Measurements from ENCODE around the gene HAVCR1.

- TF ChIP-seq, protein P1, sequence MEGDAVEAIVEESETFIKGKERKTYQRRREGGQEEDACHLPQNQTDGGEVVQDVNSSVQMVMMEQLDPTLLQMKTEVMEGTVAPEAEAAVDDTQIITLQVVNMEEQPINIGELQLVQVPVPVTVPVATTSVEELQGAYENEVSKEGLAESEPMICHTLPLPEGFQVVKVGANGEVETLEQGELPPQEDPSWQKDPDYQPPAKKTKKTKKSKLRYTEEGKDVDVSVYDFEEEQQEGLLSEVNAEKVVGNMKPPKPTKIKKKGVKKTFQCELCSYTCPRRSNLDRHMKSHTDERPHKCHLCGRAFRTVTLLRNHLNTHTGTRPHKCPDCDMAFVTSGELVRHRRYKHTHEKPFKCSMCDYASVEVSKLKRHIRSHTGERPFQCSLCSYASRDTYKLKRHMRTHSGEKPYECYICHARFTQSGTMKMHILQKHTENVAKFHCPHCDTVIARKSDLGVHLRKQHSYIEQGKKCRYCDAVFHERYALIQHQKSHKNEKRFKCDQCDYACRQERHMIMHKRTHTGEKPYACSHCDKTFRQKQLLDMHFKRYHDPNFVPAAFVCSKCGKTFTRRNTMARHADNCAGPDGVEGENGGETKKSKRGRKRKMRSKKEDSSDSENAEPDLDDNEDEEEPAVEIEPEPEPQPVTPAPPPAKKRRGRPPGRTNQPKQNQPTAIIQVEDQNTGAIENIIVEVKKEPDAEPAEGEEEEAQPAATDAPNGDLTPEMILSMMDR (IDR thresholded peaks at IDR 0.05; ENCODE audit: borderline replicate concordance, extremely low read depth, low read length, poor library complexity, severe bottlenecking) = no peak
- no peak for TF ChIP-seq EZH2 (IDR thresholded peaks at IDR 0.05; ENCODE audit: borderline replicate concordance, low read depth, low read length, severe bottlenecking)
Observed at GRCh38 chr5:157066080-157066479, 7.2 kb upstream of the HAVCR1 start.

All from DND-41 (cell line).